ENCODE data around the gene GNG3. TPM values are rescaled to one million over a fixed set of nuclear protein-coding genes. Genes with fewer than 3 reads are reported as not detected.
"Not testable (repeated sequence)": the region's sequence is repeated elsewhere in the genome, so short reads cannot be mapped to it uniquely, and the experiment has no call there.

GNG3 gene
- total and polyA plus RNA-seq, 2 of the 4 experiments (the other 2 are of a cell fraction) = not detected

- TF ChIP-seq RCOR1 (IDR thresholded peaks at IDR 0.05; ENCODE audit: insufficient replicate concordance, low read length) = no peak
Observed at GRCh38 chr11:62689421-62690183, 17.9 kb upstream of the GNG3 start, which contains the start of gene LRRN4CL (continued).

GRCh38 chr11:62693624-62694023, 13.9 kb upstream of the GNG3 start:
- H2AFZ ChIP-seq (replicated peaks; ENCODE audit: low read length, poor library complexity); H2BK15ac ChIP-seq (ENCODE audit: low read depth, low read length); H3K4ac ChIP-seq (ENCODE audit: low read depth, low read length); H4K91ac ChIP-seq (ENCODE audit: insufficient read depth, low read depth, low read length); H3K9me3 ChIP-seq (ENCODE audit: control insufficient read depth, insufficient read depth, low read length); H2AK9ac ChIP-seq (replicated peaks; ENCODE audit: low read depth, low read length, poor library complexity); H2BK120ac ChIP-seq (ENCODE audit: low read depth, low read length); H4K20me1 ChIP-seq (ENCODE audit: insufficient read depth, low read length); H3K4me3 ChIP-seq (ENCODE audit: insufficient read depth, low read depth, low read length); H3K9me1 ChIP-seq (ENCODE audit: insufficient read depth, low read length); H2AK5ac ChIP-seq (ENCODE audit: low read depth, low read length); H3K79me1 ChIP-seq (ENCODE audit: low read depth in 1 of 2, low read length in 2 of 2); dilution Hi-C loops (cut with HindIII; ENCODE audit: low sequenced_read_pairs, unreplicated experiment); H3K27me3 ChIP-seq (ENCODE audit: control insufficient read depth, insufficient read depth, low read length); H4K5ac ChIP-seq (ENCODE audit: low read depth, low read length); H3K18ac ChIP-seq (ENCODE audit: low read depth, low read length); H3K14ac ChIP-seq (replicated peaks; ENCODE audit: low read depth, low read length); DNase-seq; H3K23ac ChIP-seq (ENCODE audit: low read depth, low read length); ATAC-seq (ENCODE audit: low read depth); POLR2A ChIA-PET (ENCODE audit: unreplicated experiment); H4K8ac ChIP-seq (ENCODE audit: low read depth in 2 of 2, low read length in 2 of 2); H3K27ac ChIP-seq (ENCODE audit: insufficient read depth, low read length); H3K4me2 ChIP-seq (ENCODE audit: low read depth, low read length); H3K4me1 ChIP-seq (ENCODE audit: control insufficient read depth, insufficient read depth, low read length); H3K56ac ChIP-seq (ENCODE audit: extremely low read depth, insufficient read depth, low read length); H2BK5ac ChIP-seq (ENCODE audit: low read depth, low read length, poor library complexity, severe bottlenecking); H2BK20ac ChIP-seq (ENCODE audit: low read depth, low read length); H3K9ac ChIP-seq (ENCODE audit: low read depth, low read length); BruUV-seq (replicated peaks): not testable (repeated sequence)
- CTCF ChIA-PET = interaction anchor here (0.9 to 3.0 kb wide), 4 partner anchors 10 to 298 kb away, joined by 4 to 11 read pairs (median 5); no protein-coding TSS in a partner anchor
- in situ Hi-C loops (cut with MboI; ENCODE audit: low sequenced_read_pairs) (loop anchor here (10.0 kb wide), 1 partner anchor 299 kb away; no protein-coding TSS in a partner anchor), intact Hi-C loops (cut with micrococcal nuclease) (loop anchor here (1.0 to 10.0 kb wide), 4 partner anchors 13 to 313 kb away; partner anchors contain the start of gene TUT1)
- no CpG with 5 or more reads among the region's 4 CpGs for WGBS, 2 experiments (ENCODE audit: extremely low coverage in 2 of 2, insufficient read length in 1 of 2)
- H3K36me3 ChIP-seq (ENCODE audit: control insufficient read depth, insufficient read depth, low read length) = peaks cover 22% of the 10 kb centered on the region

Measured in IMR-90 (cell line).